ENCODE results near the gene ST6GALNAC3. TPM values are rescaled to one million over a fixed set of nuclear protein-coding genes. Genes with fewer than 3 reads are reported as not detected.

ST6GALNAC3 gene
- total RNA-seq, 1 experiment from 2014 or later = 4.6 TPM

GRCh38 chr1:76288758-76289483, 214.4 kb downstream of the ST6GALNAC3 start:
- DNase-seq (ENCODE audit: low spot score) = no peak

- no peak for DNase-seq (ENCODE audit: low spot score)
These were observed 215.1 kb downstream of the ST6GALNAC3 start for GRCh38 chr1:76289692-76290091.

DNA sequence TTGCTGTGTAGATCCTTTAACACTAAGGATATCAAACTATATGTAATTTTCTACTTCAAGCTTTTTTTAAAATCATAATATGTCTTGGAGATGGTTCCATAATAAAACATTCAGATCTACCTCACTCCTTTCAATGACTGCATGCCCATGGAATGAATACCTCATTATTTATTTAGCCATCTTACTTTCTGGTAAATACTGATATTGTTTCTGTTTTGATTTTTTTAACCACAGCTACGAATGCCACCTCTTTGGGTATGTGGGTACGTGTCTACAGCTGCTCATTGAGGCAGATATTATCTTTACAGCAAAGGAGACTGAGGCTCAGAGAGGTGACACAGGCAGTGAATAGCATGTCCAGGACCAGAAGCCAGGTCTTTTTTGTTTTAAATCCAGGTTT, 215.7 kb downstream of the ST6GALNAC3 start:
- DNase-seq (ENCODE audit: low spot score) = no peak

DNA sequence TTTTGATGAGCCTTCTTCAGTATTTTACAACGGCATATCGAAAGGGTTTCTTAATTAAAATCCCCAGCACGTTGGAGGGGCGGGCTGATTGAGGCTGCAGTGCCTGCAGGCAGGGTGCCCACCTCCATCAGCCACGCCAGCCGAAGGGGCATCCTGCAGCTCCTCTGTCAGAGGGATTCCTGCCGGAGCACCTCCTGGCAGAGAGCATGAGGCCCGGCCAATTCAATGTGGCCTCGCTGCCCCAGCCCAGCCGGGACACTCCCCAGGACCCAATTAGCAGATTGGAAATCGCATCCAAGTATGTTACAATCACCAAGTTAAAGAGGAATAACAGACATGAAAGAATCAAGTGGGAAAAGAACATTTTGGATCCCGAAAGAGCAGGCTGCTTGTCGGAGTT, 216.6 kb downstream of the ST6GALNAC3 start:
- DNase-seq (ENCODE audit: low spot score) = no peak

DNA sequence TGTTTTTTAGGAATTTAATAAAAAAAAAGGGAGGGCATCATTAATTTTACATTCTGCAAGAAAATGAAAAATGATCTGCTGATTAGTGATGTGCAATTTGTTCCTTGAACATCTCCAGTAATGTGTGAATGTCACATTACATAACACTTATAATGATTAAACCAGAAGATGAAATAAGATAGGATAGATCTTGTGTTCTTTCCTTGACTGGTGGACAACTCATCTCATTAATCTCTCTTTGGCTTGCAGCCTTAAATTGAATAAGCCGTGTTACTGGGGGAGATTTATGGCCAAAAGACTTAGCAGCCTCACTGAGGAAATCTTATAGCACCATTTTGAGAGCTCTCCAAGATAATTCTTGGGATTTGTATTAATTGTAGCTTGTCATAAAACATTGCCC, 217.2 kb downstream of the ST6GALNAC3 start:
- DNase-seq (ENCODE audit: low spot score) = no peak

DNA sequence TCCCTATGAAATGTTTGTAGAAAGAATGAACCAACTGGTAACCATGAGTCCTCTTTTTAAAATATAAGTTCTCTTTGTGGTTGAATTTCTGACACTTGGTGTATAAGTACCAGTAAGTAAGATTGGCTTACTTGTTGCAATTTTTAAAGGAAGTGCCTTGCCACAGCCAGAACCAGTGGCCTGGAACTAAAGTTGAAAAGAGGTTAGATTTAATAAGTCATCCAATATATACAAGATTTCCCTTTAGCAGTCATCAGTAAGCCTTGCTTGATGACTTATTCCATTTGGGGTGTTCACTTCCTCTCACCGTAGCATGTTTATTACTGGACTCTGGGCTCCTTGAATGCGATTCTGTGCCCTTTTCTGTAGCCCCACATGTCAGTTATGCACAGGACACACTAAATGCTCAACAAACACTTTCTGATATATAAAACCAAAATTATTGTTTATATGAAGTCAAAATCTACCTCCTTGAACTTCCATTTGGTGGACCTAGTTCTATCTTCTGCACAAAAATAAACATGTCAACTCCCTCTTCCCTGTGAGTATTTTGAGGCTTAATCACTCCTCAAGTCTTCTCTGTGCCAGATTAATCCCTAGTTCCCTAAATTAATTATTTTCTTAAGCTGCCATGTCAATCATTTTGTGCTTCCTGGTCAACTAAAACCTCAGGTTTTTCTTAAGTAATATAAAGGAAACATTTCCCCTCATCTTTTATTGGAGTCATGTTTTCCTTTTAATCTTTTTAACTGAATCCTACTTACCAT, 218.1 kb downstream of the ST6GALNAC3 start:
- DNase-seq (ENCODE audit: low spot score) = no peak

DNA sequence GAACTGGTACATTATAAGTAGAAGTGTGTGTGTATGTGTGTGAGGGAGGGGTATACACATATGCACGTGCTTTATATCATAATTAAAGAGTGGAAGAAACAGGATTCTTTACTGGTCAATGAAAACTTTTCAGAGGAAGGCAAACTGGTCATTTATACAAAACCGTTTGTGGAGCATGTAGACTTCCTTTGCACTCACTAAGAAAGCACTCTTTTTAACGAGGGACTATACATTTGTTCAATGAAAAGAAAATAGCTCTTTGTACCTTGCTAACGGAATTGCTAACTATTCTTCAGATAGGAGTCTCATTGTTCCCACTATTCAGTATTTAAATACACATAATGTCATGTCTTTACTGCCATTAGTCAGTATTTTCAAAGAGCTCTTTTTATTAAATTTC, 219.3 kb downstream of the ST6GALNAC3 start:
- DNase-seq (ENCODE audit: low spot score) = no peak

GRCh38 chr1:76294482-76295194, 220.1 kb downstream of the ST6GALNAC3 start:
- DNase-seq (ENCODE audit: low spot score) = no peak

- no peak for DNase-seq (ENCODE audit: low spot score)
These were observed 223.9 kb downstream of the ST6GALNAC3 start for GRCh38 chr1:76298399-76298798.

DNA sequence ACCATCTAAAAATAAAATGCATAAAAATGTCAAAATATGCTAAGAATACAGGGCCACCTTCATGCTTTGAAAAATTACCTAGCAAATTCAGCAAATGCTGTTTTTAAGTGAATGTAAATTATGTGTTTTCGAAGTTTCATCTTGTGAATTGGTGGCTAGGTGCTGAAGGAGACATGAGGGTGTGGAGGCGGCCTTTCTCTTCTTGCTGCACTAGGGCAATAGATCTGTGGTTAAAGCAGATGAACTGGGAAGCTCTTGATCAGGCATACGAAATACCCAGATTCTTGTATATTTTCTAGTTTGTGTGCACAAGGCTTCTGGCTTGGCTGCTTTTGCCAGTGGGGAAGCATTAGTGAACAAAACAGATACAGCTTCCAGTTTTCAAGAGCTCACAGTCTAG, 224.5 kb downstream of the ST6GALNAC3 start:
- no peak for DNase-seq (ENCODE audit: low spot score)

- DNase-seq (ENCODE audit: low spot score) = no peak
These were observed 226.0 kb downstream of the ST6GALNAC3 start for GRCh38 chr1:76300556-76300955.

- DNase-seq (ENCODE audit: low spot score) = peak; percentile 33
These were observed 228.3 kb downstream of the ST6GALNAC3 start for GRCh38 chr1:76302711-76303339.

DNA sequence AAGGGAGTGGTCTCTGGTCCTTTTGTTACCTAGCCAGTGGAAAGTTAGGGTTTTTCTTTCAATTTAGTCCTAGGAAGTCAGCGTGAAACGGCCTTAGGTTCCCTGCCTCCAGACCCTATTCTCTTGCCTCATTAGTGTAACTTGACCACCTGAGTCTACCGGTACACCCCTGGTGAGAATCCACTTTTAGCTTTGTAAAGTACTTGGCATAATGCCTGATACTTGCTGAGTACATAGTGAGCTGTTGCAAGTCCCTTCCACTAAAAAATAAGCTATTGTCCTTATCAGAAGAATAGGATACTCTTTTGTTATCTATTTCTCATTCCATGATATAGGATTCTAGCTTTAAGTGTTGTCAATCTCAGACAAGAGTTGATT, 228.8 kb downstream of the ST6GALNAC3 start:
- DNase-seq (ENCODE audit: low spot score) = no peak

- no peak for DNase-seq (ENCODE audit: low spot score)
These were observed 238.8 kb downstream of the ST6GALNAC3 start for GRCh38 chr1:76313304-76313703.

- no peak for DNase-seq (ENCODE audit: low spot score)
These were observed 240.2 kb downstream of the ST6GALNAC3 start for GRCh38 chr1:76314730-76315129.

DNA sequence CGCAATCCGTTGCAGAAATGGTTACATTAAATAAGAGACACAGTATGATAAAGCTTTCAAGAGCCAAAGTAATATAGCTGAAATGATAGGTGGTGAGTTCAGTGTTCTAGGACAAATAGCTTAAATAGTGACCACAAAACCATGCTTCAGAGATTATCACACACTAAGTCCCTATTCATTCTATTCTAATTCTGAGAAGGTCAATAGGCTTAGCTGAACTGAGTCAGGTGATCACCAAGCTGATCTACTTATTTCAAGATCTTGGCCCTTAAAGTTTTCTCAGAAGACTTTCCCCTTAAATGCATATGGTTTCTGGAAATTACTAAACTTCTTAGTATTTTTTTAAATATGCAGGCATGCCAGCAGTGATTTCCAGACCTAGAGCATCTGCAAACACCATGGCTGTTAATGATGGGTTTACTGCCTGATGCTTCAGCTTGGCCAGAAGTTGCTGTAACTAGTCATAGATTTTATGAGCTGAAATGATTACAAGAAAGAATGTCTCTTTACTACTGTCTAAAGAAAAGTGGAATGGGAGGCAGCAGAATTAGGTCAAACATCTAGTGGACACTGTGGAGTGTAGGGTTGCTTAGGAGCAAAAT, 242.9 kb downstream of the ST6GALNAC3 start:
- DNase-seq (ENCODE audit: low spot score) = no peak

GRCh38 chr1:76330991-76331603, 256.6 kb downstream of the ST6GALNAC3 start:
- peak; percentile 64 for DNase-seq (ENCODE audit: low spot score)

DNA sequence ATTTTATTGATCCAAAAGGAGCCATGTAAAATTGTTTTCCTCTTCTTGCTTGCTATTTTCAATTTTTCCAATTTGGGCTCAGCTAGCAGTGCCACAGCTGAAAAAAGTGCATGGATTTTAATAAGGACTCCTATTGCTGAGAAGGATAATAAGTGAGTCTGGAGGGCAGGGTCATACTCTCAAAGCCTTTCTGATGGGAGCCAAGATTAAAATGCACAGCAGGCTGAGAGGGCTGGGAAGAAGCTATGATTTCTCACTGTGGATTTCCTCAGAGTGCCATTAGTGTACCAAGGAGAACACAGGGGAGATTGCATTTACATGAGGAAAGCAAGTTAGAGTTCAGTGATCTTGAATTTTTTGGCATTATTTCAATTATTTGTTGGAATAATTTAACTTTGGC, 261.3 kb downstream of the ST6GALNAC3 start:
- no peak for DNase-seq (ENCODE audit: low spot score)

DNA sequence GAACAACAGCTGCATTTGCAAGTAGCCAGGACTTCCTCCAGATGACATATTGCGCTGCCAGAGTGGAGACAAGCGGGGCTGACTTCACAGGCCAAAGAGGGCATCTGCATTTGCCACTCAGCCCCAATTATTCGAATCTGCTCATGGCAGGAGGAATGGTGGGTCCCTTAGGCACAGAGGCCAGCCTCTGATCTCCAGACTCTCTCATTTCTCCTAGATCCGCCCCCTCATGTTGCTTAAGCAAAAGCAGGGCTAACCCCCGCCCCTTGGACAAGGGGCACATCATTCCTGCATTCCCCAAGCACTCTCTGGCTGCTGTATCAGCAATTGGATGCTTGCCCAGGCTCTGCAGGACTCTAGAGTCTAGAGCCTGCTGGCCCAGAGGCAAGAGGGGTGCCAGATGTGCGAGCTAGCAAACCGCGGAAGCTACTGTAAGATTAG, 262.4 kb downstream of the ST6GALNAC3 start:
- DNase-seq (ENCODE audit: low spot score) = peak; percentile 86

- no peak for DNase-seq (ENCODE audit: low spot score)
These were observed 263.1 kb downstream of the ST6GALNAC3 start for GRCh38 chr1:76337542-76338219.

- DNase-seq (ENCODE audit: low spot score) = no peak
These were observed 265.5 kb downstream of the ST6GALNAC3 start for GRCh38 chr1:76340056-76340455.
